Muscle layer of duodenum (tissue), 2 donors: ENCODE measurements around the gene NSMCE4A.
"Not testable (repeated sequence)": the region's sequence is repeated elsewhere in the genome, so short reads cannot be mapped to it uniquely, and the experiment has no call there.

ENCODE experiments used
- H3K27ac ChIP-seq: one replicate; pipeline ENCODE4 v1.7.0; 2013; ENCODE audit warnings: mild to moderate bottlenecking, low read length
- H3K27me3 ChIP-seq: one replicate; pipeline ENCODE4 v1.7.0; 2013; ENCODE audit warnings: low read depth, mild to moderate bottlenecking, control low read depth, low read length
- H3K36me3 ChIP-seq, 2 donors: one replicate each; pipeline ENCODE4 v1.7.0; 2013; ENCODE audit warnings: low read length in 2 of 2, control low read depth in 1 of 2, mild to moderate bottlenecking in 1 of 2; ENCODE audit not compliant: insufficient read depth in 2 of 2, control insufficient read depth in 1 of 2
- H3K4me1 ChIP-seq, 2 donors: one replicate each; pipeline ENCODE4 v1.7.0; 2013; ENCODE audit warnings: low read length in 2 of 2, mild to moderate bottlenecking in 2 of 2, control low read depth in 1 of 2, moderate library complexity in 1 of 2; ENCODE audit not compliant: insufficient read depth in 2 of 2, control insufficient read depth in 1 of 2
- H3K4me3 ChIP-seq, 2 donors: one replicate each; pipeline ENCODE4 v1.7.0; 2013; ENCODE audit warnings: low read length in 2 of 2, low read depth in 1 of 2, mild to moderate bottlenecking in 1 of 2
- H3K9me3 ChIP-seq, 2 donors: one replicate each; pipeline ENCODE4 v1.7.0; 2013; ENCODE audit warnings: low read length in 2 of 2, control low read depth in 1 of 2, mild to moderate bottlenecking in 1 of 2; ENCODE audit not compliant: control insufficient read depth in 1 of 2
- donor health status: healthy.

Gene NSMCE4A

GRCh38 chr10:122013311-122013780 lies 38.3 kb upstream of the NSMCE4A start:
- H3K4me3 ChIP-seq = no peak overlapping the region
- no peaks in the 10 kb centered on the region for H3K9me3 ChIP-seq
- no peaks in the 10 kb centered on the region for H3K27me3 ChIP-seq
- no peaks in the 10 kb centered on the region for H3K36me3 ChIP-seq
- H3K27ac ChIP-seq = no peak overlapping the region
- H3K4me1 ChIP-seq = peaks cover 0 to 23% of the 10 kb centered on the region in 2 donors

- Histone ChIP-seq H3K27me3 (no peaks in the 10 kb centered on the region), H3K27ac (no peak overlapping the region), H3K4me3 (no peak overlapping the region), H3K9me3 (no peaks in the 10 kb centered on the region), H3K4me1 (peaks cover 0 to 19% of the 10 kb centered on the region in 2 donors), H3K36me3 (no peaks in the 10 kb centered on the region)
Observed at GRCh38 chr10:122012731-122013130, 37.7 kb upstream of the NSMCE4A start.

DNA sequence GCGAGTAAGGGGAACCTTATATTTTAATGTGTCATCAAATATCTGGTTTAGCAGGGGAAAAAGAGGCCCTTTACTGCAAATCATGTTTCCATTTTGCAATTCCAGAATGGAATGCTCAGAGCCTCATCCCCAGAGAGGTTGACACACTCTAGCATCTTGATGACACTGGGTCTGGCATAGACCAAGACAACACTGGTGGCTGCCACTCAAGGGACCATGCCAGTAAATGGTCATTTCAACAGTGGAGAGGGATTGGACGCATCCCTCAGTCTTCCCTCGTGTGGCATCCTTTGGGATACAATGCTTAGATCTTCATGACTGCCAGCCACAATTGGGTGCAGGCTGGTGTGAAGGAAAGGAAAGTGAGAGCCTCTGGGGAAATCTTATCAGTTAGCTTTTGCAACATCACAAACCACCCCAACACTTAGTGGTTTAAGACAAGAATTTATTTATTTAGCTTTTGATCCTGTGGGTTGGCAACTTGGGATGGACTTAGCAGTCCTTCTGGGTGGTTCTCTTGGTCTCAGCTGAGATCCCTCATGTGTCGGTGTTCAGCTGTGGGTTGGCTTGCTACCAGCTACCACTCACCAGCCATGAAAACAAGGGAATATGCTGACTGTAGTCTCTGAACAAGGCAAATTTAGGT lies 35.5 kb upstream of the NSMCE4A start:
- no peak overlapping the region for H3K4me3 ChIP-seq
- H3K27ac ChIP-seq = no peak overlapping the region
- H3K4me1 ChIP-seq = peaks cover 0 to 19% of the 10 kb centered on the region in 2 donors
- H3K9me3 ChIP-seq = no peaks in the 10 kb centered on the region
- no peaks in the 10 kb centered on the region for H3K36me3 ChIP-seq
- no peaks in the 10 kb centered on the region for H3K27me3 ChIP-seq

DNA sequence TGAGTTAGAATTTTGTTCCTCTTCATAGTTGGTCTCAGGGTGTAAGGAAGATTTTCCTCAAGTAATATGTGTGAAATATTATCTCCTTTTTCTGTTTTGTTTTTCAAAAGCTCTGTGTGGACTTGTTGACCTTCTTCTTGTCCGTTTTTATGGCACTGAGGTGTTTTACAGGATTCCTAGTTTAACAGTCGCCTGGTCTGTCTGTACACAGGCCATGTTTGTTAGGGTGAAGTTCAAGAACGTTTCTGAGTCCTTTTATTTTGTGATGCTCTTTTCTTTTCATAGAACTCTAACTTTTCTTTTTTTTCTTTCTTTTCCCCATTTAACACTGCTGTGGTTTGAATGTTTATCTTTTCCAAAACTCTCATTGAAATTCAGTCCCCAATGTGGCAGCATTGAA lies 32.4 kb upstream of the NSMCE4A start:
- Histone ChIP-seq H3K4me3 (no peak overlapping the region), H3K9me3 (peaks cover 0 to 2% of the 10 kb centered on the region in 2 donors), H3K27ac (no peak overlapping the region)

DNA sequence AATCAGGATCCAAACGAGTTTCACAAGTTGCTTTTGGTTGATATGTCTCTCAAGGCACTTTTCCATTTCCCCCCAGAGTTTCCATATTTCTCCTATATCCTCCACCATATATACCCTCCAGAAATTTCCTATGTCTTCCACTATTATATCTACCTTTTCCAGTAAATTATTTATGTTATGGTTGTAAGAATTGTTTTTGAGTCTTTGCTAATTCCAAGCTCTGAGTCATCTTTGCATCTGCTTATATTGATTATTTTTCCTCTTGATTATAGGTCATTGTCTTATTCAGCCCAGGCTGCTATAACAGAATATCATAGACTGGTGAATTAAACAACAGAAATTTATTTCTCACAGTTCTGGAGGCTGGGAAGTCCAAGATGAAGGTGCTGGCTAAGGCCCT lies 26.7 kb upstream of the NSMCE4A start:
- Histone ChIP-seq H3K36me3 (peaks cover 0 to 10% of the 10 kb centered on the region in 2 donors), H3K9me3 (peaks cover 0 to 11% of the 10 kb centered on the region in 2 donors), H3K27ac (no peak overlapping the region), H3K4me3 (no peak overlapping the region), H3K4me1 (peaks cover 0 to 5% of the 10 kb centered on the region in 2 donors), H3K27me3 (no peaks in the 10 kb centered on the region)

More for the DNA sequence above, 32.4 kb upstream of the NSMCE4A start:
- Histone ChIP-seq H3K36me3 (peaks cover 0 to 2% of the 10 kb centered on the region in 2 donors), H3K4me1 (peaks cover 0 to 3% of the 10 kb centered on the region in 2 donors), H3K27me3 (no peaks in the 10 kb centered on the region)

- Histone ChIP-seq H3K36me3 (peaks cover 0 to 10% of the 10 kb centered on the region in 2 donors), H3K27me3 (no peaks in the 10 kb centered on the region), H3K27ac (no peak overlapping the region), H3K4me3 (no peak overlapping the region), H3K9me3 (peaks cover 0 to 11% of the 10 kb centered on the region in 2 donors), H3K4me1 (peaks cover 4 to 9% of the 10 kb centered on the region in 2 donors)
Observed at GRCh38 chr10:121999301-121999700, 24.3 kb upstream of the NSMCE4A start.

GRCh38 chr10:121998462-121998861 lies 23.4 kb upstream of the NSMCE4A start:
- Histone ChIP-seq H3K27ac (peak overlapping the region; percentile 44), H3K36me3 (peaks cover 0 to 10% of the 10 kb centered on the region in 2 donors), H3K4me1 (peaks cover 4 to 13% of the 10 kb centered on the region in 2 donors), H3K4me3 (no peak overlapping the region), H3K9me3 (peaks cover 0 to 11% of the 10 kb centered on the region in 2 donors), H3K27me3 (no peaks in the 10 kb centered on the region)

DNA sequence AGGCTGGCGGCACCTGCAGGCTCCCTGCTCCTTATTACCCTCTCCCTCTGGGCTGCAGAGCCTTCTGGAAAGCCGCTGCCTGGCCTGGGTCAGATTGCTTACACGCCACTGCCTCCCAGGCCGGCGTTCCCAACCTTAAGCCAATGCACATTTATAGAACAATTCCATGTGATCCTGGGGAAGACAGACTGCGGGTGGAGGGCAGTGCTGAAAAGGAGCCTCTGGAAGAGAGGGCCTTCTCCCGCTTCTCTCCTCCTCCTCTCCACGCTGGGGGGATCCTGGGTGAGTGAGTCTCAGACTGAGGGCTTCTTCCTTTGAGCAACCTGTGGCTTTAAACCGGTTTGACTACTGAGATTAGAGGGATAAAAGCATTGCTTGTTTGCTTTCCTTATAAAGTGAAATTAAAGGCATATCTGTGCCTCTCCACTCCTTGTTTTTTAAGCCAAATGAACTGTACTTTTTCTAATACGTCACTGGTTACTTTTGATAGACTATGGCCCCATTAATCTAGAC lies 19.5 kb upstream of the NSMCE4A start:
- Histone ChIP-seq H3K27ac (peak overlapping the region; percentile 88), H3K36me3 (no peaks in the 10 kb centered on the region), H3K4me3 (peak overlapping the region; percentile 9 to 34), H3K4me1 (peaks cover 4 to 17% of the 10 kb centered on the region in 2 donors), H3K27me3 (no peaks in the 10 kb centered on the region), H3K9me3 (no peaks in the 10 kb centered on the region)

DNA sequence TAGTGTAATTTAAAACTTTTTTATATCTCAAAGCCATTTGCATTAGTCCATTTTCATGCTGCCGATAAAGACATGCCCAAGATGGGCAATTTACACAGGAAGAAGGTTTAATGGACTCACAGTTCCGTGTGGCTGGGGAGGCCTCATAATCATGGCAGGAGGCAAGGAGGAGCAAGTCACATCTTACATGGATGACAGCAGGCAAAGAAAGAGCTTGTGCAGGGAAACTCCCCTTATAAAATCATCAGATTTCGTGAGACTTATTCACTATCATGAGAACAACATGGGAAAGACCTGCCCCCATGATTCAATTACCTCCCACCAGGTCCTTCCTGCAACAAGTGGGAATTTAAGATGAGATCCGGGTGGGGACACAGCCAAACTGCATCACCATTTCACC lies 16.7 kb upstream of the NSMCE4A start:
- peaks cover 4 to 11% of the 10 kb centered on the region in 2 donors for H3K4me1 ChIP-seq
- H3K27ac ChIP-seq, H3K27me3 ChIP-seq, H3K9me3 ChIP-seq, H3K36me3 ChIP-seq, H3K4me3 ChIP-seq: not testable (repeated sequence)

- peaks cover 2 to 8% of the 10 kb centered on the region in 2 donors for H3K4me1 ChIP-seq
- no peak overlapping the region for H3K27ac ChIP-seq
- no peak overlapping the region for H3K4me3 ChIP-seq
Observed at GRCh38 chr10:121990015-121990677, 15.1 kb upstream of the NSMCE4A start.

More at GRCh38 chr10:121990015-121990677, 15.1 kb upstream of the NSMCE4A start:
- Histone ChIP-seq H3K36me3 (no peaks in the 10 kb centered on the region), H3K27me3 (no peaks in the 10 kb centered on the region), H3K9me3 (no peaks in the 10 kb centered on the region)
